ENCODE results near the gene MYO18A.

DNA sequence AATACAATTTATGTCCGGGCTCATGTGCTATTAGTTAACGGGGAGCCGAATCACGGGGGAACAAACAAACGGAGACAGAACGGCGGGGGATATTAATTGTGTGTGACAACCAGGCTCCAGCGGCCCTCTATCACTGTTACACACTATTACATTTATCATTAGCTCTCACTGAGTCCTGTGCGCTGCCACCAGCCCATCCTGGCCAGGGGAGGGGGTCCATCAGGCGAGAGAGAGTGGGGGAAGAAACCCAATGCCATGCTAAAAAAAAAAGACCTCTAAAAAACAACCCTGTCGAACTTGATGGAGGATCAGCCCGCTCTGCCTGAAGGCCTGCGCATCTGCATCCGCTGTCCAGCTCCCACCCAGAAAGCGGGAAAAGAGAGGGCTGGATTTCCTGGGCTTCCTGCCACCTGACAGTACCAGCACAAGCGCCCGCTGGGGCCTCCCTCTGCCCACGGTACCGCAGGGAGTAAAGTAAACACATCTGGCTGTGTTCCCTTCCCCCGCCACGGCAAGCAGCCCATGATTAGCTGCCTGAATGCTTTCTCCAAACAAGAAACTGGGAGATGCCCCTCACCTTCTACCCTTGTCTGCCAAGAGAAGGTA lies 95.6 kb downstream of the MYO18A start:
- no peak for TF ChIP-seq POLR2A (IDR thresholded peaks at IDR 0.05)
- TF ChIP-seq, protein P1, sequence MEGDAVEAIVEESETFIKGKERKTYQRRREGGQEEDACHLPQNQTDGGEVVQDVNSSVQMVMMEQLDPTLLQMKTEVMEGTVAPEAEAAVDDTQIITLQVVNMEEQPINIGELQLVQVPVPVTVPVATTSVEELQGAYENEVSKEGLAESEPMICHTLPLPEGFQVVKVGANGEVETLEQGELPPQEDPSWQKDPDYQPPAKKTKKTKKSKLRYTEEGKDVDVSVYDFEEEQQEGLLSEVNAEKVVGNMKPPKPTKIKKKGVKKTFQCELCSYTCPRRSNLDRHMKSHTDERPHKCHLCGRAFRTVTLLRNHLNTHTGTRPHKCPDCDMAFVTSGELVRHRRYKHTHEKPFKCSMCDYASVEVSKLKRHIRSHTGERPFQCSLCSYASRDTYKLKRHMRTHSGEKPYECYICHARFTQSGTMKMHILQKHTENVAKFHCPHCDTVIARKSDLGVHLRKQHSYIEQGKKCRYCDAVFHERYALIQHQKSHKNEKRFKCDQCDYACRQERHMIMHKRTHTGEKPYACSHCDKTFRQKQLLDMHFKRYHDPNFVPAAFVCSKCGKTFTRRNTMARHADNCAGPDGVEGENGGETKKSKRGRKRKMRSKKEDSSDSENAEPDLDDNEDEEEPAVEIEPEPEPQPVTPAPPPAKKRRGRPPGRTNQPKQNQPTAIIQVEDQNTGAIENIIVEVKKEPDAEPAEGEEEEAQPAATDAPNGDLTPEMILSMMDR (IDR thresholded peaks at IDR 0.05) = no peak
